ENCODE data around the gene IRF5. TPM values are rescaled to one million over a fixed set of nuclear protein-coding genes. Genes with fewer than 3 reads are reported as not detected.

IRF5 gene
- total and polyA plus RNA-seq, 10 of the 15 experiments (the other 5 are each of a cell fraction or from before 2014, with no cell fraction given) = 5.4 to 90.3 (median 61.7) TPM

- peak; percentile 75 for TF ChIP-seq USF2 (IDR thresholded peaks at IDR 0.05; ENCODE audit: borderline replicate concordance, low read depth, low read length)
- TF ChIP-seq TCF3 (IDR thresholded peaks at IDR 0.05; ENCODE audit: borderline replicate concordance, insufficient read depth, low read depth, low read length) = 0 out of 2 replicates have a peak, but pooled peaks have one; percentile 4
- no peak for TF ChIP-seq SMAD1 (IDR thresholded peaks at IDR 0.05; ENCODE audit: low read depth, partially characterized antibody)
- TF ChIP-seq MLLT1 (IDR thresholded peaks at IDR 0.05) = peak; percentile 38; the same call in 1 of the 2 replicates
- TF ChIP-seq POLR2A (IDR thresholded peaks at IDR 0.05; ENCODE audit: low read depth, low read length) = peak; percentile 73
- no peak for TF ChIP-seq MYB (IDR thresholded peaks at IDR 0.05; ENCODE audit: borderline replicate concordance, low read depth, low read length)
- TF ChIP-seq EP300 (IDR thresholded peaks at IDR 0.05; ENCODE audit: borderline replicate concordance in 1 of 2, control insufficient read depth in 1 of 2, low read depth in 2 of 2, low read length in 2 of 2) = no peak; a peak in 1 of 4 replicates
- TF ChIP-seq POLR2AphosphoS5 (IDR thresholded peaks at IDR 0.05; ENCODE audit: low read length) = peak; percentile 71; the same call in 1 of the 2 replicates
- TF ChIP-seq EGR1 (IDR thresholded peaks at IDR 0.05; ENCODE audit: borderline replicate concordance in 1 of 2, low read depth in 2 of 2, low read length in 2 of 2) = no peak
- peak; percentile 69 for TF ChIP-seq TAF1 (IDR thresholded peaks at IDR 0.05; ENCODE audit: borderline replicate concordance, low read depth, low read length)
- 0 out of 2 replicates have a peak, but pooled peaks have one; percentile 14 for TF ChIP-seq TCF12 (IDR thresholded peaks at IDR 0.05; ENCODE audit: low read depth, low read length)
- no peak; the same call in 1 of the 2 replicates for TF ChIP-seq POLR2AphosphoS2 (IDR thresholded peaks at IDR 0.05; ENCODE audit: low read depth, low read length)
- TF ChIP-seq EED (IDR thresholded peaks at IDR 0.05; ENCODE audit: low read depth) = no peak; the same call in 1 of the 2 replicates
- no peak for TF ChIP-seq PBX3 (IDR thresholded peaks at IDR 0.05; ENCODE audit: insufficient replicate concordance, low read depth, low read length)
- 0 out of 2 replicates have a peak, but pooled peaks have one; percentile 14 for TF ChIP-seq SMC3 (IDR thresholded peaks at IDR 0.05; ENCODE audit: borderline replicate concordance, low read length)
- peak; percentile 83 for TF ChIP-seq IKZF1 (conservative IDR thresholded peaks at IDR 0.05)
Observed at GRCh38 chr7:128933180-128933891, 4.4 kb upstream of the IRF5 start (continued).
